Stimulated activated naive CD4-positive, alpha-beta T cell (primary cell): ENCODE measurements around the gene HSPA1A.
"Not testable (repeated sequence)": the region's sequence is repeated elsewhere in the genome, so short reads cannot be mapped to it uniquely, and the experiment has no call there.

Experiments
- DNase-seq, 6 experiments: peaks; one replicate each; lab custom pipeline; 2025; lab: John Stamatoyannopoulos, UW

The HSPA1A gene

DNA sequence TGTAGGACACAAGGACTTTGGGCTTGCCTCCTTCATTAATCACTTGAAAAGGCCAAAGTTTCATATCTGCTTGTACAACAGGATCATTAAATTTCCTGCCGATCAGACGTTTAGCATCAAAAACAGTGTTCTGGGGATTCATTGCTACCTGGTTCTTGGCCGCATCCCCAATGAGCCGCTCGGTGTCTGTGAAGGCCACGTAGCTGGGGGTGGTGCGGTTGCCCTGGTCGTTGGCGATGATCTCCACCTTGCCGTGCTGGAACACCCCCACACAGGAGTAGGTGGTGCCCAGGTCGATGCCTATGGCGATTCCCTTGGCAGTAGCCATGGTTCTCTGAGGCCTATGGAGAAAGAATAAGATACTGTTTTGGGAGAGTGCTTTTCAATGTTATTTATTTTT, 3.7 kb upstream of the HSPA1A start:
- DNase-seq: no peak

DNA sequence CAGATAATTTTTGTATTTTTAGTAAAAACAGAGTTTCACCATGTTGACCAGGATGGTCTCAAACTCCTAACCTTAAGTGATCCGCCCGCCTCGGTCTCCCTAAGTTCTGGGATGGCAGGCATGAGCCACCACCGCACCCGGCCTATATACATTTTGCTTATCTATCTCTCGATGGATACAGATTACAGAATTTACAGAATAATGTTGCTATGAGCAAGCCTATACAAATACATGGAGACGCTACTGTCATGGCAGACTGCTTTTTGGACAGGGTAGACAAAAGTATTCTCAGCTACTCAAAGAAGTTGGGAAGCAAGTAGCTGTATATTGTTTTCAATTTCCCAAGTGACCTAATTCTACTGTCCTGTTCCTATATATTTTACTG, 1.9 kb upstream of the HSPA1A start:
- no peak for DNase-seq

DNA sequence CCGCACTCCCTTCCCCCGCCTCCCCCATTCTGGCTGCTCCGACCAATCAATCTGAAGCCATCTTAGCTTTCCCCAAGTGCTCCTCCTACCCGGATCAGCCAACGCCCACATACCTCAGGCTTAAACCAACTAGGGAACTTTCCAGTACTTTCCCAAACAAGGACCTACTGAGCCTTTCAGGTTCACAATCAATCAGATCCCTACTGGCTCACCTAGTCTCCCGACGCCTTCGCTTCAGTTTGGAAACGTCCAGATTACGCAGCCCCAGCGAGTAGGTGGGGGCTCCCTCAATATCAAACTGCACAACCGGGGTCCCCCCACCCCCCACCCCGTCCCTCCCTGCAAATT, 692 bp upstream of the HSPA1A start:
- peak; percentile 29 to 74 (median 46) for DNase-seq

DNA sequence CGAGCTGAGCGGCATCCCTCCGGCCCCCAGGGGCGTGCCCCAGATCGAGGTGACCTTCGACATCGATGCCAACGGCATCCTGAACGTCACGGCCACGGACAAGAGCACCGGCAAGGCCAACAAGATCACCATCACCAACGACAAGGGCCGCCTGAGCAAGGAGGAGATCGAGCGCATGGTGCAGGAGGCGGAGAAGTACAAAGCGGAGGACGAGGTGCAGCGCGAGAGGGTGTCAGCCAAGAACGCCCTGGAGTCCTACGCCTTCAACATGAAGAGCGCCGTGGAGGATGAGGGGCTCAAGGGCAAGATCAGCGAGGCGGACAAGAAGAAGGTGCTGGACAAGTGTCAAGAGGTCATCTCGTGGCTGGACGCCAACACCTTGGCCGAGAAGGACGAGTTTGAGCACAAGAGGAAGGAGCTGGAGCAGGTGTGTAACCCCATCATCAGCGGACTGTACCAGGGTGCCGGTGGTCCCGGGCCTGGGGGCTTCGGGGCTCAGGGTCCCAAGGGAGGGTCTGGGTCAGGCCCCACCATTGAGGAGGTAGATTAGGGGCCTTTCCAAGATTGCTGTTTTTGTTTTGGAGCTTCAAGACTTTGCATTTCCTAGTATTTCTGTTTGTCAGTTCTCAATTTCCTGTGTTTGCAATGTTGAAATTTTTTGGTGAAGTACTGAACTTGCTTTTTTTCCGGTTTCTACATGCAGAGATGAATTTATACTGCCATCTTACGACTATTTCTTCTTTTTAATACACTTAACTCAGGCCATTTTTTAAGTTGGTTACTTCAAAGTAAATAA, 2.0 kb downstream of the HSPA1A start:
- peak in 4 of 6 experiments; percentile 33 to 80 (median 68) for DNase-seq

DNA sequence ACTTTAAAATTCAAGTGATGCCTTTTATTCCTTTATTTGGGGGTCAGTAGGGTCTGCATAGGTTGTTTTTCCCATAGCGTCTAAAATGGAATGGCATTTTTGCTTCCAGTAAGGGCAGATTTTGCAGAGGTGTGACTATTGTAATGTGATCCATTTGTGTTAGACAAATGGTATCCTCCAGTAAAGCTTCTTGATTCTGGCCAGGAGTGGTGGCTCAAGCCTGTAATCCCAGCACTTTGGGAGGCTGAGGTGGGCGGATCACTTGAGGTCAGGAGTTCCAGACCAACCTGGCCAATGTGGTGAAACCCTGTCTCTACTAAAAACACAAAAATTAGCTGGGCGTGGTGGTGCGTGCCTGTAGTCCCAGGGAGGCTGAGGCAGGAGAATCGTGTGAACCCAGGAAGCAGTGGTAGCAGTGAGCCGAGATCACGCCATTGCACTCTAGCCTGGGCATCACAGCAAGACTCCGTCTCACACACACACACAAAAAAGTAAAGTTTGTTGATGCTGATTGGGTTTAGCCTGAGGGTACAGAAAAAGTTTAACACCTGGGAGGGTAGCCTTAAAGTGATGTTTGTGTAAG, 2.7 kb downstream of the HSPA1A start:
- DNase-seq: not testable (repeated sequence)

DNA sequence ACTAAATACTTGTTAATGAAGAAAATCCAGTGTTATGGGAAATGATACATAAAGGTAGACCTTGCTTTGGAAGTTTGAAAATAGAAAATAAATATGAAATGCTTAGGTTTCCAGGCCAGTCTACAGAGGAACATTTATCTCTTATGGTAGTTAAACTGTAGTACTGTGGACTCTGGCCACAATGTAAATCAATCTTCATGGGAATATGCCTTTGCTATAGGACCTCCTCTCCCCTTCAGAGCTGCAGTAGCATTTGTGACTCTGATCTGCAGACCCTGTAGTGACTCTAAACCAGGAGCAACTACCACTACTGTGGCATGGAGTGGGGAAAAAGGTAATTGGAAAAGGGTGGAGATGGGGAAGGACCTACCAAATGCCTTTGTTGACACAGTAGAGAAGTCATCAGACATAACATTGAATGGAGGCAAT, 4.5 kb downstream of the HSPA1A start:
- no peak for DNase-seq

DNA sequence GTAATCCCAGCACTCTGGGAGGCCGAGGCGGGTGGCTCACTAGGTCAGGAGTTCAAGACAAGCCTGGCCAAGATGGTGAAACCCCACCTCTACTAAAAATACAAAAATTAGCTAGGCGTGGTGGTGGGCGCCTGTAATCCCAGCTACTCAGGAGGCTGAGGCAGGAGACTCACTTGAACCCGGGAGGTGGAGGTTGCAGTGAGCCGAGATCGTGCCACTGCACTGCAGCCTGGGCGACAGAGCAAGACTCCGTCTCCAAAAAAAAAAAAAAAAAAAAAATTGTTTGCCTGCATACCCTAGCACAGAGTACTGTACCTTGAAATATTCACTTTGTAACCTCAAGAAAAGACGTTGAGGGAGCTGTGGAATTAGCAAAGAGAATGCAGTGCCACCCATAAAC, 5.1 kb downstream of the HSPA1A start:
- DNase-seq: not testable (repeated sequence)

DNA sequence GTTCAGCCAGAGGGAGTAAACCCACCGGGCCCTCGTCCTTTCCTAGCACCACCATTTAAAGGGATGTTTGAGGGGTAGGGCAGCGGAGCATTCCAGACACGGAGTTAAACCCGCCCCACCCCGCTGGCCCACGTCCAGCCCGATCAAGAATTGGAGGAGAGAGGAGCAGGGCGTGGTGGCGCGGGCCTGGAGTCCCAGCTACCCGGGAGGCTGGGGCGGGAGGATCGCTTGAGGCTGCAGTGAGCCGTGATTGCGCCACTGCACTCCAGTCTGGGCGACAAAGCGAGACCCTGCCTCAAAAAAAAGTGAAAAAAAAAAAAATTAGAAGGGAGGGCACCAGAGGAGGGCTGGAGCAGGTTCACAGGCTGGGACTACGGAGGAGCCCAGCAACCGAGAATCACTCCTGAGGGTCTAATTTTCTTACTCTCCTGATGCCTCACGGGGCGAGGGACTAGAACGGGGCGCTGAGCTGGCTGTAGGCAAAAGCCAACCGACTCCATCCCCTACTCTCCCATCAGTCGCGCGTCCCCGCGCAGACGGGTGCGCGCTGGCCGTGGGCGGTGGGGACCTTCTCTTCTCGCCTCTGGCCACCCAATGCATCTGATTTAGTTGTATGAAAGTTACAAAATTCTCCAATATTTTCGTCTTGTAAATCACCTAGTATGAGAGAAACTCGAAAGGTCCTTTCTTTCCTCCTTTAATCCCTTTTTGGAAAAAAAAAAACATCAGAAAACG, 6.1 kb downstream of the HSPA1A start:
- peak in 3 of 6 experiments; percentile 38 to 42 (median 42) for DNase-seq

DNA sequence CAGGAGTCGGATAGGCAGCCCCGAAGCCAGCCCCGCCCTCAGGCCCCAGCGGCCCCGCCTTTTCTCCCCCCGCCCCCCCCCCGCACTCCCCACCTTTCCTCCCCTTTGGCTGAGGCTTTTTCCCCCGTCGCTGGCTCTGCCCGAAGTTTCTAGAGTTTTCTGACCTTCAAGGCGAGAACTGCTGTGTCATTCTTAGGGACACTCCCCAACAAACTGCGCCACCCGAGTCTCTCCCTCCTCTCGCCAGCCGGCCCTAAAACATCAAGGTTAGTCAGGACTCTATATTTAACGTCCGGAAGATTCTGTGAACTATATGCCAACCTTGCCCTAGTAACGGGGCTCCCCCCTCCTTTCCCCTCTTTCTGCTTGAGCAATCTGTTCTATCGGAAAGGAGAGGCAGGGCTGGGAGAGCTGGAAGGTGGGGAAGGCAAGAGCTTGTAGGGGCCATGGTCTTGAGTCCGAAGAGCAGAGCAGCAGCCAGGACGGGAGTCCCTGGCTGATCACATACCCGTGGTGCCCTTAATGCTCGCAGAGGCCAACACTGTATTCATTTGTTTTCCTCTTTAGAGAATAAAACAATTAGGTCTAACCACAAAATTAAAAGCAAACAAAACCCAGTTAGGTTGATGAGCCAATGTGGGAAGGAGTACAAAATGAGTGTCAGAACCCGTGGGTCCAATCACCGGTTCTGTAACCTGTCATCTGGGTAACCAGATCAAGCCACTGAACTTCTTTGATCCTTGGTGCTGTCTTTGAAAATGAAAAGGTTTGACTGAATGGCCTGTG, 6.9 kb downstream of the HSPA1A start:
- peak; percentile 39 to 65 (median 57) for DNase-seq

DNA sequence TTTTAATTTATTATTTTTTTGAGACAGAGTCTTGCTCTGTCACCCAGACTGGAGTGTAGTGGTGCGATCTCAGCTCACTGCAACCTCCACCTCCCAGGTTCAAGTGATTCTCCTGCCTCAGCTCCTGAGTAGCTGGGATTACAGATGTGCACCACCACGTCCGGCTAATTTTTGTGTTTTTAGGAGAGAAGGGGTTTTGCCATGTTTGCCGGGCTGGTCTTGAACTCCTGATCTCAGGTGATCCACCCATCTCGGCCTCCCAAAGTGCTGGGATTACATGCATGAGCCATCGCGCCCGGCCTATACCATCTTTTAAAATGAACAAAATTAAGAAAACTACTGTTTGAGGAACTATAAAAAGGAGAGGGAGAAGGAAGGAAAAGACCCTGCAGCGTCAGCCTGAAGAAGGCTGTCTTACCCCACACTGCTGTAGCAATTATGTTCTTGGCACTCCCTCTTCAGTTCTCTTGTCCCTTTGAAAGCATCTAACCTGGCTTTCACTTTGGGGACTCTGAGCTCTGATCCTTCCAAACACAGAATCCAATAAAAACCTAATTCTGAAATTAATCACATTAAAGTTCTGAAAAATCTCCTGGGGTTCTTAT, 8.4 kb downstream of the HSPA1A start:
- DNase-seq: not testable (repeated sequence)

DNA sequence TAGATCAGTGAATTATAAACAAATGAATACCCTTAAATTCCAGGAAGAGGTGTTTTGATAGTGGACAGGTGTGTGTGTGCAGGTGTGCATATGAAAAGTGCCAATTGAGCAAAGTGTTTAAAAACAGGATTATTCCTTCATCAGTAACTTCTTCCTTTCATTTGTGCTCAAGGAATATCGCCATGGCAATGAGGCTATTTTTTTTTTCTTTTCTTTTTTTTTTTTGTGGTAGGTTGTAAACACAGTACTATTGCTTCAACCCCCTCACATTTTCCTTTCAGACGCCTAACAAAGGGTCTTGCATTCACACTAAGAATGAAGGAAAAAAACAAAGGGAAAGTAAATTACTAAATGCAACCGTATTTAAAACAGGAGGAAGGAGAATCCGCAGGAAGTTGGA, 10.2 kb downstream of the HSPA1A start:
- DNase-seq: no peak

DNA sequence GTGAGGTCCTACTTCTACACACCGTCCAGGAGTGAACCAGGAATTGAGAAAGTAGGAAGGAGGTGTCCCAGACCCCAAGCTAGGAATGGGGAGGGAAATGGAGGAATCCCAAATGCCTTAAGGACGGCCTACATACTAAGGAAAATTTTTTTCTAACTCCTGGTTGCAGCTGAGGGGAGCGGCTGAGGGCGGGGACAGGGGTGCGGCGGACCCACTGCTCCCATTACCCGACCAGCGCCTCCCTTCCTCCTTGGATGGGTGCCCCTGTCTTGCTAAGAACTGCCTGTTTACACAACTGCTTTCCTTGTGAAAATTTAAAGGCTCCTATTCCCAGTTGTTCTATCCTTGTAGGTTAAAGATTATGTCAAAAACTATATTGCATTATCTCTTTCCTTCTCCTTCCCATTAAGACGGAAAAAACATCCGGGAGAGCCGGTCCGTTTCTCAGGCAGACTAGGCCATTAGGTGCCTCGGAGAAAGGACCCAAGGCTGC, 11.5 kb downstream of the HSPA1A start:
- peak in 1 of 6 experiments; percentile 46 for DNase-seq

DNA sequence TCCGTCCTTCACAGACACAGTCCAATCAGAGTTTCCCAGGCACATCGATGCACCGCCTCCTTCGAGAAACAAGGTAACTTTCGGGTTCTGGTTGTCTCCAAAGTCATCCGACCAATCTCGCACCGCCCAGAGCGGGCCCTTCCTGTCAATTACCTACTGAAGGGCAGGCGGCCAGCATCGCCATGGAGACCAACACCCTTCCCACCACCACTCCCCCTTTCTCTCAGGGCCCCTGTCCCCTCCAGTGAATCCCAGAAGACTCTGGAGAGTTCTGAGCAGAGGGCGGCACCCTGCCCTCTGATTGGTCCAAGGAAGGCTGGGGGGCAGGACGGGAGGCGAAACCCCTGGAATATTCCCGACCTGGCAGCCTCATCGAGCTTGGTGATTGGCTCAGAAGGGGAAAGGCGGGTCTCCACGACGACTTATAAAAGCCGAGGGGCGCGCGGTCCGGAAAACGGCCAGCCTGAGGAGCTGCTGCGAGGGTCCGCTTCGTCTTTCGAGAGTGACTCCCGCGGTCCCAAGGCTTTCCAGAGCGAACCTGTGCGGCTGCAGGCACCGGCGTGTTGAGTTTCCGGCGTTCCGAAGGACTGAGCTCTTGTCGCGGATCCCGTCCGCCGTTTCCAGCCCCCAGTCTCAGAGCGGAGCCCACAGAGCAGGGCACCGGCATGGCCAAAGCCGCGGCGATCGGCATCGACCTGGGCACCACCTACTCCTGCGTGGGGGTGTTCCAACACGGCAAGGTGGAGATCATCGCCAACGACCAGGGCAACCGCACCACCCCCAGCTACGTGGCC, 12.1 kb downstream of the HSPA1A start, which contains the start of gene HSPA1B:
Gene HSPA1B (plus strand): TSS at position 453 of the 794 bp plus-strand sequence. CDS start 213 bp downstream, at position 666.
- DNase-seq: peak; percentile 78 to 92 (median 86)

DNA sequence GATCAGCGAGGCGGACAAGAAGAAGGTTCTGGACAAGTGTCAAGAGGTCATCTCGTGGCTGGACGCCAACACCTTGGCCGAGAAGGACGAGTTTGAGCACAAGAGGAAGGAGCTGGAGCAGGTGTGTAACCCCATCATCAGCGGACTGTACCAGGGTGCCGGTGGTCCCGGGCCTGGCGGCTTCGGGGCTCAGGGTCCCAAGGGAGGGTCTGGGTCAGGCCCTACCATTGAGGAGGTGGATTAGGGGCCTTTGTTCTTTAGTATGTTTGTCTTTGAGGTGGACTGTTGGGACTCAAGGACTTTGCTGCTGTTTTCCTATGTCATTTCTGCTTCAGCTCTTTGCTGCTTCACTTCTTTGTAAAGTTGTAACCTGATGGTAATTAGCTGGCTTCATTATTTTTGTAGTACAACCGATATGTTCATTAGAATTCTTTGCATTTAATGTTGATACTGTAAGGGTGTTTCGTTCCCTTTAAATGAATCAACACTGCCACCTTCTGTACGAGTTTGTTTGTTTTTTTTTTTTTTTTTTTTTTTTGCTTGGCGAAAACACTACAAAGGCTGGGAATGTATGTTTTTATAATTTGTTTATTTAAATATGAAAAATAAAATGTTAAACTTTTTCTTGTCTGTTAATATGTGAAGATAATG, 14.4 kb downstream of the HSPA1A start:
- DNase-seq: peak in 4 of 6 experiments; percentile 15 to 81 (median 58)

DNA sequence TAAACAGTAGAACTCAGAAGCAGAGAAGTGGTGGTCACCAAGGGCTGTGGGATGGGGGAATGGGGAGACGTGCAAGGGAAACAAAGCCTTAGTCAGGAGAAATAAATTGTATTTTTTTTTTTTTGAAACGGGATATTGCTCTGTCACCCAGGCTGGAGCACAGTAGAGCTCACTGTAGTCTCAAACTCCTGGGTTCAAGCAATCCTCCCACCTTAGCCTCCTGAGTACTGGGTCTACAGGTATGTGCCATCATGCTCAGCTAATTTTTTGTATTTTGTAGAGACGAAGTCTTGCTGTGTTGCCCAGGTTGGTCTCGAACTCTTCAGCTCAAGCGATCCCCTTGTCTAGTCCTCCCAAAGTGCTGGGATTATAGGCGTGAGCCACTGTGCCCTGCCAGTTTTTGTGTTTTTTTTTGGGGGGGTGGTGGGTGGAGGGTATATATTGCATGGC, 15.6 kb downstream of the HSPA1A start:
- no peak for DNase-seq

DNA sequence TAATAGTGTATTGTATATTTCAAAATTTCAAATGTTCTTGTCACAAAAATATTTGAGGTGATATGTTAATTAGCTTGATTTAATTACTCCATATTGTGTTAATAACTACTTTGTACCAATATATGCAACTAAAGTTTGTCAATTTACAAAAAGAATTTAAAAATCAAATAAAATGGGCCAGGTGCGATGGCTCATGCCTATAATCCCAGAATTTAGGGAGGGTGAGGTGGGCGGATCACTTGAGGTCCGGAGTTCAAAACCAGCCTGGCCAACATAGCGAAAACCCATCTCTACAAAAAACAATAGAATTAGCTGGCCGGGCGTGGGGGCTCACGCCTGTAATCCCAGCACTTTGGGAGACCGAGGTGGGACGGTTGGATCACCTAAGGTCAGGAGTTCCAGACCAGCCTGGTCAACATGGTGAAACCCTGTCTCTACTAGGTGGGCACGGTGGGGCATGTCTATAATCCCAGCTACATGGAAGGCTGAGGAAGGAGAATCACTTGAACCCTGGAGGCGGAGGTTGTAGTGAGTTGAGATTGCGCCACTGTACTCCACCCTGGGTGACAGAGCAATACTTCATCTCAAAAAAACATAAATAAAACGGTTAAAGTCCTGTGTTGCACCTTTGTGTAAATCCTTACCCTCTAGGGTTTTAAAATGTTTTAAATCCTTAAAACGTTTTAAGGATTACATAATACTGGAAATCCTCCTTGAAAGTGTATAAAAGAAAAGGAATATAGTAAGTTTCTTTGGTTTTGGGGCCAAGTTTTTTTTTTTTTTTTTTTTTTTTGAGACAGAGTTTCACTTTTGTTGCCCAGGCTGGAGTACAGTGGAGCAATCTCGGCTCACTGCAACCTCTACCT, 16.2 kb downstream of the HSPA1A start:
- peak in 1 of 6 experiments; percentile 26 for DNase-seq

DNA sequence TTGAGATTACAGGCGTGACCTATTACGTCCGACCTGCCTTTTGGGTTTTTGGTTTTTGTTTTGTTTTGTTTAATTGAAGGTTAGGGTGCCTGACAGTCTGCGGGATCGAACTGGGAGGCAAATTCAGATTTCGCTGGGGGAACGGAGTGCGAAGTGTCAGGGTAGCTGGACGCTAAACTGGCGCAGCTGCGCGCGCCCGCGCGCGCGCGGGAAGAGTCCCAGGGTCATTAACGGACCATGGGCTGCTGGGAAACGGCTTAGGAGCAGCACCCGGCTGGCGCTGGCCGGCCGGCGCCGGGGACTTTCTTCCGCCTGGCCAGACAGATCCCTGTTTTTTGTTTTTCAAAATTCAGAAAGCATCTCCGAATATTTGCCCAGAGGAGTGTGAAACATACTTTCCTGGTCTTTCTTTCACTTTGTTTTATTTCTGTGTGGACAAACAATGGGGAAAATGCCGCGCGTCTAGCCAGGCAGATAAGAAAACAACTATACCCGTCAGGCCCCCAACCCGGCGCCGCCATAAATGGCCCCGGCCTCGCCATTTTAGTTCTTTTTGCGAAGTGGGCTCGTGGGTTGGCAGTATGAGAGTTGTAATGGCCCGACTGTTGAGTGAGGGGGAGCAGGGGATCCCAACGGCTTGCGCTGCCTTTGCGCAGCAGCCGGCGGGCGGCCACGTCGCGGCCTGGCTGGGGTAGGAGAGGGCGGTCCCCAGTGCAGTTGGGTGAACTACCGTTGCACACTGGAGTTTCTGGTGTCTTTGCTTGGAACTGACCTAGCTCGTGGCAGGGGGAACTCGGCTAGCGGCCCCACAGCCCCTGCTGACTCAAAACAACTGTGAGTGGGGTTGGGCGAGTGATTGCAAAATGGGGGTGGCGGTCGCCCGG, 19.3 kb downstream of the HSPA1A start:
- peak; percentile 67 to 87 (median 74) for DNase-seq

DNA sequence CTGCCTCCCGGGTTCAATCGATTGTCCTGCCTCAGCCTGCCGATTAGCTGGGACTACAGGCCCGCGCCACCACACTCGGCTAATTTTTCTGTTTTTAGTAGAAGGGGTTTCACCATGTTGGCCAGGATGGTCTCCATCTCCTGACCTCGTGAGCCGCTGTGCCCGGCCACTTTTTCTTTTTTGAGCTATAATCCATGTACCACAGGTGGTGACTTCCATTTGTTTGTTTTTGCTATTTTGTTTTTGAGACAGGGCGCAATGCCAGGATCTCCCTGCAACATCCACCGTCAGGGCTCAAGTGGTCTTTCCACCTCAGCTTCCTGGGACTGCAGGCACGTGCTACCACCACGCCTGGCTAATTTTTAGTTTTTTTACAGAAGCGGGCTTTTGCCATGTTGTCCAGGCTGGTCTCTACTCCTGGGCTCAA, 20.7 kb downstream of the HSPA1A start:
- no peak for DNase-seq
